A549 (cell line): ENCODE measurements around the gene MED16.

Source experiments
- BHLHE40 ChIP-seq: IDR thresholded peaks from 2 replicates; pipeline ENCODE4 v1.6.1; 2012; ENCODE audit warnings: low read depth, low read length, inconsistent platforms
- CHD2 ChIP-seq: fragments of 150-350 bp; IDR thresholded peaks from 2 replicates; pipeline ENCODE4 v1.6.1; 2014; ENCODE audit warnings: low read length; ENCODE audit not compliant: partially characterized antibody
- CTCF ChIP-seq: fragments of >200 bp; sonication (Bioruptor Twin); formaldehyde crosslinking; IDR thresholded peaks from 3 replicates; pipeline ENCODE4 v1.5.1; 2016
- FOSB ChIP-seq: fragments of 250-450 bp; sonication (Bioruptor Pico); IDR thresholded peaks from 2 replicates; pipeline ENCODE4 v1.5.0; 2020; ENCODE audit warnings: mild to moderate bottlenecking, moderate library complexity
- MAX ChIP-seq: IDR thresholded peaks from 2 replicates; pipeline ENCODE4 v1.6.1; 2012

DNA sequence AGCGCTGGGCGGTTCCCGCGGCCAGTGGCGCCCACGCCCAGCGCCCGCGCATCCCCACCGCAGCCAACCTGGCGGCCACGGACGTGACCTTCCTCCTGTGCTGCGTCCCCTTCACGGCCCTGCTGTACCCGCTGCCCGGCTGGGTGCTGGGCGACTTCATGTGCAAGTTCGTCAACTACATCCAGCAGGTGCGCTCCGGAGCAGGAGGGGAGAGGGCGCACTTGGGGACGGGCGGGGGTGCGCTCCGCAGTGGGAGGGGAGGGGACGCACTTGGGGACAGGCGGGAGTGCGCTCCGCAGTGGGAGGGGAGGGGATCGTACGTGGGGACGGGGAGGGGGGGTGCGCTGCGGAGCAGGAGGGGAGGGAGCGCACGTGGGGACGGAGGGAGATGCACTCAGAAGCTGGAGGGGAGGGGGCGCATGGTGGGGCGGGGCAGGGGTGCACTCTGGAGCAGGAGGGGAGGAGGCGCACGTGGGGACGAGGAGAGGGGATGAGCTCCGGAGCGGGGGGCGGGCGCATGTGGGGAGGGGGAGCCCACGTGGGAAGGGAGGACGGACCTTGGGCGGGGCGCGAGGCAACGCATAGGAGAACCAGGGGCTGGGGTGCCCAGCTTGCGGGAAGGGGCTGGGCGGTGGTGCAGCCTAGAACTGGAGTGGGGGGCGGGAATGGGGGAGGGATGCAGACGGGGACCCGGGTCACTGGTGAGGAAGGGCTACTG, 25.7 kb upstream of the MED16 start:
- TF ChIP-seq CTCF: no peak
- TF ChIP-seq MAX: no peak
- no peak for TF ChIP-seq CHD2
- TF ChIP-seq FOSB (CRISPR knock-in tag): no peak
- TF ChIP-seq BHLHE40: no peak
